NCI-H128 (cell line): ENCODE results near the gene CCNK.

Experiments used
- DNase-seq: peaks from one replicate; lab custom pipeline; 2025; ENCODE audit not compliant: unreplicated experiment; lab: John Stamatoyannopoulos, UW

The CCNK gene

DNA sequence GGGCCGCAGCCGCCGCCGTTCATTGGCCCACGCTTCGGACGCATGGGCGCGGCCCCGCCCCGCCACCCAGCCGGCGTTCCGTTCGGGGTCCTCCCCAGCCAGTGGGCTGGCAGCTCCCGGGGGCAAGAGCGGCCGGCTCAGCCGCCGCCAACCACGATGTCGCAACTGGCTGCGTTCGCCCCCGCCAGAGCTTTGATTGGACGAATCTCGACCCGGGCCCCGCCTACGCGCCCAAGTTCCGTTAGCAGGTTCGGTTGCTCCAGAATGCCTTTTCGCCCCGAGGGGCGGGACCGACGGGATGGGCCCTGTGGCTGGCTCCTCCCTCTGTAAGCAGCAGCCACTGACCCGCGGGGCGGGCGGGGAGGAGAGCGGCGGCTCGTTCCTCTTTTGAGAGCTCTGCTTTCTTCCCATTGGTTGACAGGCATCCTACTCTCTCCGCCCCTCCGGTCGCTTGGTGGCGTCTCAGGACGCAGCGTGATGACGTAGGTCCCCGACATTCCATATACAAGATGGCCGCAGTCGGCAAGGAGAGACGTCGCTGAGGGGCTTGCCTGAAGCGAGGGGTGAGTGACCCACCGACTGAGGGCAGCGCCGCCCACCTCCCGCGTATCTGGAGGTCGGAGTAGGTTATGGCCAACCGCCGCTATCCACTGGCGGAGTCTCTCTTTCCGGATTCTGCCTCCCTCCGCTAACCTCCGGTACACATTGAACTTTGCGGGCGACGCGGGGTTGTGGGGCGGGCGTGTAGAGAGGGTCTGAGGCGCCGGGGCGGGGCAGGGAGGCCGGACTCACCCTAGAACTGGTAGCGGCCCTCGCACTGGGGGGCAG is at the start of gene CCNK:
CCNK (plus strand) TSS at position 493 of the 828 bp plus-strand sequence. CDS start 11,269 bp downstream, outside the sequence.
- peak; percentile 100 for DNase-seq

DNA sequence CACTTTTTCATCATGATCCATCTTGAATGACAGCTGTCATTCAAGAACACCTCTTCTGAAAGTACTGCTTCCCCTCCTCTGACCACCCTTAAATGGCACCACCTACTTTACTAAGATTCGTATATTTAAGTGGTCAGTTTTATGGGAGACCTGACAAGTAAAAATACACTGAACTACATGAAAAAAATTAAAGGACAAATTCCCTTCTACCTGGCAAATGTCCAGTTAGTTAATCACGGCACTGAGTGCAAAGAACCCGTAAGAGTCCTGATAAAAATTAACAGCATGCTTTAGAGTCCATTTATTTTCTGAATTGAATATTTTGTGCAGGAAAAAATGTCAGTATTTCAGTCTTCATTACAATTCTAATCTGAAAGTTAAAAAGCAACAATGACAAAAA is 49.2 kb upstream of the CCNK start:
- no peak for DNase-seq

DNA sequence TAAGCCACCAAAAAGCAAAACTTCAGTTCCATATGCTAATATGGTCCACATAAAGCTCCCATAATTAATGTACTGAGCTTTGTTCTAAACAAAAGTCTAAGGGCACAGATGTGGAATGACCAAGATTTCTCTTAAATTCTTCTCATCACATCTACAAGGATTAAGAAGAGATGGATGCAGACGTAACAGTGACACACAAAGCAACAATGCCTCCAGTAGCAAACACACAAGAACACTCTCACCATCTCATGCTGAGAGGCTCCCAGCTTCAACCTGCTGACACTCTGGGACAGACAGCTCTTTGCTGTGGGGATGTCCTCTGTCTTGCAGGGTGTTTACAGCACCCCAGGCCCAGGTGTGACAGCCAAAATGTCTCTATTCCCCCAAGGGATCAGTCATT is 48.7 kb upstream of the CCNK start:
- DNase-seq = no peak

DNA sequence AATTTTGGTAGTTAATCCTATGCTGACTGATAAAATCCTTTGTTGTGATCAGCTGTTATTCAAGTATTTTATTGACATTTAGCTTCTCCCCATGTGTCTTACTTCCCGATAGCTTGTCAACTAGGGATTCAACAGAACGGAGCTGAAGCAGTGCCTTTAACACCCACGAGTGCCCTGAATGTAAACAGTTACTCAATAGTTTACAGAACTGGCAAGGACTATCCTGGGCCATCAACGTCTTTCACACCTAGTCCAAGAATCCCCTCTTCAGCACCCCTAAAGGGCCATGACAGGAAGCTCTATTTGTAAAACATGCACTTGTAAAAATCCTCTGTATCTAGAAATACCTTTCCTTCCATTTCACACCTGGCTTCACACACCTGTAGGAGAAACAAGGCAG is 45.9 kb upstream of the CCNK start:
- DNase-seq = no peak

DNA sequence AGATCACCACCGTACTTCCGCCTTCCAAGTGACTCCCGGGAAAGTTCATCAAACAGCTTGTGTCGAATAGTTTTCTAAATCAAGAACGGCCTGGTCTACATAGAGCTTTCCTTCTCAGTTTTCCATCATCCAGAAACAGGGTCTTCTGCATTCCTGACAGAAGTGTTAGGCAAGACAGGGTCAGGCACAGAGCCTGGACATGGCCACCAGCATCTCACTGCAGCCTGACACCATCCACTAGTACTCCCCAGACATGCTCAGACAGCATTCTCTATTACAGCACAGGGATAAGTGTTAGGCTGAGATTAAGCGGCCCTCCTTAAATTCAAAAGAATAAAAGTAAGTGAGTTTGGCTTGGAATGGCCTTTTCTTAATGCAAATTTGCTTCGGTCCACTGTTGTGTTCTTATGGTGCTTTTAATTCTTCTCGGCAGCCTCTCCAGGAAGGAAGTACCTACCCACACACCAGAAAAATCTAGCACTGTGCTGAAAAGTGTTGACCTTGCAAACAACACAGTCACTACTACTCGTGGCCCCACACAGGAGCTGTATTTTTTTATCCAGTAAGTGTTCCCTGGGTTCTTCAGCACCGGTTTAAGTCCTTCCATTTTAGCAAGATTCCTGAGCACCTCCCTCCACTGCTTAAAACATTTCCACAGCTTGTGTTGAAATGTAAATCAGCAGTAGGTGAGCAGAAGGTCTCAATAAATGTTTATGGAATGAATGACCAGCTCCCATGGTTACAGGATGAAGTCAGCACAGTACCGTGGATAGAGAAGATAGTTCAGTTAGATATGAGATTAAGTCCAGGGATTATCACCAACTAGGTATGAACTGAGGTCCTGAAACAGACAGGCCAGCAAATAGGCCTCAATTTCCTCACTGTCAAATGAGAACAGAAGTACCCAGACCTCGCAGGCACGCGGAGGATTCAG is 44.7 kb upstream of the CCNK start:
- no peak for DNase-seq

DNA sequence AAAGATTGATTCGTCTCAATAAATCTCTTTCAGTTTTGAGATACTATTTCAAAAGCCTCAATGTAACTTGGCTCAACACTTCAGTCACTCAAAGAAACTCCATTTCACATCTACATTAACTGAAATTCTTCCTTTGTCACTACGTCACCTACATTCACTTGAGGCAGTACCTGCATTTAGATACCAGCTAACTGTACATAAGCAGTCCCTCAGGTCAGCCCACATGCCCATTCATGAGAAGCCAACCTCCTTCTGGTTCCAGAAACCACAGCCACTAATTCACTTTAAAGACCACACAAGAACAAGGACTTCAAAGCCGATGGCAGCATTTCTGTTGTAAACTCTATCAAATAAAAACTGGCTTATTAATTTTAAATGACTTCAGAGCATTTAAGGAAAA is 43.5 kb upstream of the CCNK start:
- no peak for DNase-seq

DNA sequence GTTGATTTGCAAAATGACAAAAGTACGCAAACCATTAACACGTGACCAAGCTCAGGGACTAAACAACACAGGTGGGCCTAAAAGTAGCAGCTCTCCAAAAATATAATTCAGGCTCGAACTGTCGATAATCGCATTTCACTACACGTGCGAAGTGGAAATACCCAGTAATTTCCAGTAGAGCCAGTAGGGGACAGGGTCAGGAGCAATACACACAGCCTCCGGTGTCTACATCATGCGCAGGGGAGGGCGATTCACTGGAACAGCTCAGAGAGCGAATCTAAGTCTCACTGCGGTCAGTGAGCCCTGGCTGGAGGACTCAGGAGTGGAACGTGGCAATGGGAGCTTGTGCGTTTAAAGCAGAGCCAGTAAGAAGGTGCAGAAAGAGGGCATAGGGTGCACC is 40.9 kb upstream of the CCNK start:
- no peak for DNase-seq

DNA sequence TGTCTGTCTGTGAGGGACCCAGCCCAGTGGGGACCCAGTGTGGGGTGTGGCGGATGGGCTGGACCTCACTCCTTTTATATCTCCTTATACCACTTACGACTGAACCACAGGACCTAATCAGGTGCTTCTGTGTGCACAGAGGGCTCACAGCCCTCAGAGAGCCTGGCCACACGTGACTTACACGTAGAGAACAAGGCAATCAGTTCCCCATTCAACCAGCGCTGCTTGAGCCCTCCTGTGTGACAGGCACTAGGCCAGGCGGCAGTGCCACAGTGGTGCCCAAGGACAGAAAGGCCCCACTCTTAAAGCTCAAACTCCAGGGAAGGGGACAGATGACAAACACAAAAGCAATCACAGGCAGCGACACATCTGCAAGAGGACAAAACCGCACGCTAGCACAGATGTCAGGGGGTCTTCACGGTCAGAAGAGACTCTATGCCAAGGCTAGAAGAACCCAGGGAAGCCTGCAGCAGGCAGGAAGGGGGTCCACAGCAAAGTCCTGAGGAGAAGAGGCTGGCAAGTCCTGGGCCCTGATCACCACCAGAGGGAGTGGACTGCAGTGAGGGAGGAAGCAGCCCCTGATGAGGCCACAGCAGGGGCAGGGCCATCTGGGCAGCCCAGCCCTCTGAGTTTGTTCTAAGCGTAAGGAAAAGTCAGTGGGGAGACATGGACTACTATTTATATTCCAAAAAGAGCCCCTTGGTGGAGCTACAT is 39.9 kb upstream of the CCNK start:
- DNase-seq = no peak

DNA sequence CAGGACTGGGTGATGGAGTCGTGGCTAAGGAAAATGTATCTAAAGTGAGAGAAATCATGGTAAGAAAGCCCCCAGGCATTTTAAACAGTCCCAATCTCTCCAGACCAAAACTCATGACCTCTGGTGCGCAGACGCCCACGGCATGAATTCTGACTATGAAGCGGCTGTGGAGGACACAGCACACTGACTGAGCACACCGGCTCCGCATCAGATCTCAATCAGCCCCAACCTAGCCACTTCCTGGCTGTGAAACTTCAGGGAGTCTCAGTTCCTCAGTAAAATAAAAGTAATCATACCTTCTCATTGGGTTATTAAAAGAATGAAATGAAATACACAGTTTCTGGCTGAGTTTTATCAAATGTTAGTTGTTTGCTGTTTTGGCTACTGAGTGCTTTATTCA is 39.3 kb upstream of the CCNK start:
- DNase-seq = no peak

DNA sequence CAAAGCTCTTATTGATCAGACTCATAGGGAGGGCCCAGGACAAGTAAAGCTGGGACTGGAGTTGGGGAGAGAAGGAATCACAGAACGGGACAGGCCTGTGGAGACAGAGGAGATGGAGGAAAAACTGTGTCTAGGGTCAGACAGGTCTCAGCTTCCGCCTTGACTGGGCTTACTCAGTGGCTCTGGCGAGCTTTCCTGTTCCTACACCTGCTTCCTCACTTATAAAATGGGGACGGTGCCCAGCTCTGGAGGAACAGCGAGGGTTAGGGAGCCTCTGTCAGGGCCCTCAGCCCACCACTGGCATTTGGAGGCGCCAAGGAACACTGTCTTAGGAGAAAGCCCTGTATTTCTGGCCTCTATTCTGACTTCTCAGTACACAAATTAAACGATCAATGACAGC is 35.3 kb upstream of the CCNK start:
- no peak for DNase-seq

DNA sequence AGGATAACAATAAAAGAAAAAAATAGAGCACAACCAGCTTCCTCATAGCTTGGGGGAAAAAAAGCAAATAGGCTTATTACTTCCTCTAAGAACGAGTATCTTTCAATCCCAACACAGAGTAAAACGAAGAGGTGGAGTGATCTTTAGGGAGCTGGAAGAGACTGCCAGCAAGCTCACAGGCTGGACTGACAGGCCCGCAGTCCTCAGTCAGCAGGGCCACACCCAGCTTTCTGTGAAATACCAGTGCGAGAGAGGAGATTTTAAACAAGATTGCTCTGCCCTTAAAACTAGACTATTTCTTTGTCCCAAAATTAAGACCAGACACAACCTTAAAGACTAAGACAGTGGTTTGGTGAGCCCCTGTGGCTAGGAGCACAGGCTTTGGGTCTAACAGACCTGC is 33.5 kb upstream of the CCNK start:
- DNase-seq = no peak

DNA sequence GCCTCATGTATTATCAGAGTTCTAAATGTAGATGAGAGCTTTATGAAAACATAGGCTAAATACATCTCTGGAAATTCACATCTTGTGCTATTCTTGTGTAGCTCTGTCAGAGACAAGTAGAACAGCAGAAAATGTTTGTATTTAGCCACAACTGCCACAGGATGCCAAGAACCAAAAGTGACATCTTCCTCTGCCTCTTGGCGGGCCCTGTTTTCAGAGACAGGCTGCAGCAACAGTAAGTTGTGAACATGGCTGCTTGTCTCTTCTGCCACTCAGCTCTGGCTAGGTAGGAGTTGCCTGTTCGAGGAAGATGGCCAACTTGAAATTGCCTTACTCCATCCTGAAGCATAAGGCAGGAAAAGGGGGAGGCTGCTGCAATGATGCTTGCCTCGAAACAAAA is 30.9 kb upstream of the CCNK start:
- no peak for DNase-seq

DNA sequence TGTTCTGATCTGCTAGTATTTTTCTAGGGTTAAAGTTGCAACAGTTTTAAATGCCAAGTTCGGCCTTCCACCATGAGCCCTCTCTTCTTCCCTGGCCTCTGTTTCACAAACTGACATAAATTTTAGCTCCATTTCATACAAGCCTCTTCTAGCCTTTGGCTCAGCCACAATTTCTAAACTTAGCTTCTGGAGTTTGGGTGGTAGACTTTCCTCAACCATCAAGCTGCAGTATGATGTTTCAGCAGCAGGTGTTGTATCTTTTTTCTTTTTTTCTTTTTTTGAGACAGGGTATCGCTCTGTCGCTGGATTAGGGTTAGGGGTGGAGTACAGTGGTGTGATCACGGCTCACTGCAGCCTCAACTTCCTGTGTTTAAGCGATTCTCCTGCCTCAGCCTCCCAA is 30.0 kb upstream of the CCNK start:
- DNase-seq = no peak

DNA sequence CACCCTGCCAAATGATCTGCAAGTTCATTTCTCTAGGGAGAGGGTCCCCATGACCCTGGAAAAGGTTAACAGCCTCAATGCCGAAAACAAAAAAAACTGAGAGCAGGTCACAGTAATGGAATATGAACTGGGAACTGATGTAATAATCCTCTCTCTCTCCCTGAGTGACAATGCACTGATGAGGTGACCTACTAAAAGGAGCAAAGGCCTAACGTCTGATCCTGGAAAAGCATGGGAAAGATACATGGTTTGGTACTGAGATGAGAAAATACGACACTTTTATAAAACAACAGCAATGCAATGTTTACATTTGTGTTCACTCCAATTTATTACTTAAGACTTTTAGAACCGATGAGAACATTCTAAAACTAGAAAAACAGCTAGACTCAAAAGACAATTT is 28.2 kb upstream of the CCNK start:
- no peak for DNase-seq

DNA sequence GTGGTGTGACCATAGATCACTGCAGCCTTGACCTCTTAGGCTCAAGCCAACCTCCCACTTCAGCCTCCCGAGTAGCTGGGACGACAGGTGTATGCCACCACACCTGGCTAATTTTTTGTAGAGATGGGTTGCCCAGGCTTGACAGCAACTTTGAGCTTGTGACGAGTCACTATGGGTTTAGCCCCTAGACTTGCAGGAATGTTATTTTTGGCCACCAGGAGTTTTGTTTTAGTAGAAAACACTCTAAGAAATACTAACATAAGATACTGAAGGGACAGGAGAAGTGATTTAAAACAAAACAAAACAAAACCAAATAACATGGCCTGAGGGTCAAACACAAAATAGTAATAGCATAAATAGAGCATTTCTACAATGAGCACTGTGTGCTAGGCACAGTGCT is 27.0 kb upstream of the CCNK start:
- DNase-seq = no peak

DNA sequence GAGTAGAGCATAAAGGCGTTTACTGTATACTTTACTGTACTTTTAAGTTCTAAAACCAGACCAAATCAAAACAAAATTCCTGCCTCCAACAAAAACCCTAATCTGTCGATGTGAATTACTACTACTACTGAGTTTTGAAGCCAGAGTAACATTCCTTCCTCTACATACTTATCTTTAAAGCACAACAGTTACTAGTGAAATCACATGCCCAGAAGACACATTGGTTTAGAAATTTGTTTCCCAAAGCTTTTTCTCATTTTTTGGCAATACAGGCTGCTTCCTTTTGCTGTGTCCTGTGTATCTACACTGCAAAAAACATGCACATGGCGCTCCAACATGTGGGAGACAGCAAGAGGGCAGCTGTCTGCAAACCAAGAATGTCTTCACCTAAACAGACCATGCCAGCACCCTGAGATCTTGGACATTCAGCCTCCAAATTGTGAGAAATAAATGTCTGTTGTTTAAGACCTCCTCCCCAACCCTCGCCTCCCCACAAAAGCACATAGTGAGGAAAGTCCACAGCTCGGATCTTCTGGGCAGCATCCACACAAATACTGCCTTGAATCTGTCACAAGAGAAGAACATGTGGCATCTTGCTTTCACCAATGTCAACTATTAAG is 21.6 kb upstream of the CCNK start:
- no peak for DNase-seq

DNA sequence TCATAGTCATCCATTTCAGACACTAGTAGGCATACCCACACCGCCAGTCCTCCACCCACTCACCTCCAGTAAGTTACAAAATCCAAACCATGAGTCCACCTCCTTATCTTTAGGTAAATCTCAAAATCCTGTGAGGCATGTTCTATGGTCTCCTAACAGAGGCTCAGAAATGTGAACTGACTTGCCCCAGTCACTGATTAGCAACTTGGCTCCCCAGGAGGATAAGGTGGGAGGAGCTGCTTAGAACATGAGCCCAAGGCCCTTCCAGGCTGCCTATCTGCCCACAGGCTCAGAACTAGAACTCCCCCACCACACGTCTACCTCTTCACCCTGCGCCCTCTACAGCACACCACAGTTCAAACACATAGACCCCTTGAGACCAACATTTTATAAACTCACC is 20.4 kb upstream of the CCNK start:
- no peak for DNase-seq

DNA sequence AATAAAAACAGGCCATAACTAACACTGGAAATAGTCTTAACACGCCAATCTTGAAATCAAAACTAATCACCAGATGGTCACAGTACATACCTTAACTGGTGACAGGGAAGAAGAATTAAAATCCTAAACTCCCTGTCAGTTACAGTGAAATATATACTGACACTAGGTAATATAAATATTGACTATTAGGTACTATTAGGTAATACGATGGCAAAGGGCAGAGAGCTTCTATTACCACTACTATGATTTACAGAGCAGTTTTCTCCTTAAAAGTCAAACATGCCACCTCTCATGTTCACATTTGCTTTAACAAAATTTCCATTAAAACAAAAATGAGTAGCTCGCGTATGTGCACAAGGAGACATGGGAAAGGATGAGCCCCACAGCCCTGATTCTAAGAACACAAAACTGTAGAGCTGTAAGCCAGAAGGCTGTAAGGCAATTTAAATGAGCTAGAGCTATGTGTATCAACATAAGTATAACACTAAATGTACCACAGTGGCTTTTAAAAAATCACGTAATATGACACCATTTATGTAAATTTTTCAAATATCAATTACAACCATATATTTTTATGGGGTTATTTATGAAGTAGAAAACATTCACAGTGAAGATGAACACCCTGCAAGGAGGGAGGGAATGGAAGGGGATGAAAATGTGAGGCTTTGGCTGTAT is 19.7 kb upstream of the CCNK start:
- DNase-seq = no peak

DNA sequence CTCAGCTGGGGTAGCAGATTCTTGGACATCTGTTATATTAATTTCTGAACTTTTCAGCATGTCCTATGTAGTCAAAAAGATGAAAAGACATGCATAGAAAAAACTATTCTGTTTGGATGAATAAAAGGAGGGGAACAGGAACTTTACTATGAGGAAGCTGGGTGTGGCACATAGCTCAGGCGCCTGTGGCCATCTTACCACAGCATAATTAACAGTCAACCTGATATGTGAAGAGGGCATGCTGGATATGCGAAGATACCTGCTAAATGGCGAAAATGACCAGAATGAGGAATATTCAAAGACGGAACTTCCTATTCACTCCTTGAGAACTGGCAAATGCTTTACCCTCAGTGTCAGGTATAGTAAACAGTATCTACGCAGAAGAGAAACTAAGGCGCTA is 19.0 kb upstream of the CCNK start:
- no peak for DNase-seq

DNA sequence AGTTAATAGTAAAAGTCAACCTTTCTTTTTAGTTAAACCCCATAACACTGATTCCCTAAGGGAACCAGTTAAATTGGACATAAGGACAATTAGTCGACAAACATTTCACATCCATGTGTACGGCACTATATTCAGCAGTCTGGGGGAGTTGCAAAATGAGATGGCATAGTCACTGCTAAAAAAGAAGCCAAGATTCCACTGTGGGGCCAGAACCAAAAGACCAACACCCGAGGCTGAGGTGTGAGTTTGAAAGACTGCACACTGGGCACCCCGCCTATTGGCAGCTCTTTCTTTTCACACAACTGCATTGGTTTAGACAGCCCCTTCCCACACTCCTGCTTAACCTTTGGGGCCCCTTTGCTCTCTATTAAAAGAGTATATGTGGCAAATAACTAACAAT is 17.2 kb upstream of the CCNK start:
- no peak for DNase-seq

DNA sequence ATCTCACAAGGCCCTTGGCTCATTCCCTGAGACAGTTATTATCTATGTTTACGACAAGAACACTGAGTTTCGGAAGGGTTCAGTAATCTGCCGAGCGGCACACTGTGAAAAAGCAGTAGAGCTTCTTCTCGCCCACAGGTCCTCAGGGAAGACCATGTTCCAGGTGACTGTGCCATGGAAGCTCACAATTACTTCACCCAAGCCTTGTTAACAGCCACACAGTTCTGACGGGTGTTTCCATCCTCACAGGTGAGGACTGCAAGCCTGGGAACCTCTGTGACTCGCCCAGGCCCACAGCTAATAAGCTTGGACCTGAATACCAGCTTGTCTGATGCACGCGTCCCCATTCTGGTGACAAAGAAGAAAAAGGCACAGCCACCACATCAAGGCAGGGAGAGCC is 15.9 kb upstream of the CCNK start:
- DNase-seq = no peak
